ENCODE data around the gene SUPT3H. TPM values are rescaled to one million over a fixed set of nuclear protein-coding genes. Genes with fewer than 3 reads are reported as not detected.

SUPT3H gene
- total and polyA plus RNA-seq, 9 donors = 10.3 to 23.1 (median 16.2) TPM

DNA sequence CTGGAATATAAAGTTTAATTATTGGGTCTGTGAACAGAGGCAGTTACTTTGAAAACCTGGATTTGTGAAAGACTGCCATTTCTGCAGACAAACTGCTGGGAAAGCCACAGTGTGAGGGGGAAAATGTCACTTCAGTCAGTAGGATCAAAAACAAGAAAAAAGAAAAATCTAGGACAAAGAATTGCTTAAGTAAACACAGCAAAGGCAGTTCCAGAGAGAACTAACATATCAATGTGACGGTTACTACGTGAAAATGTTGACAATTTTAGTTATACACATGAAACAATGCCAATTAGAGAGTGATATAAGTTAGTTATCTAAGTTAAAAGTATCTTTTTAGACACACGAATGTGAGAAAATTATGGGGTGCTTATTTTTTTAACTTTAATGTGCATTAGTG, 320.0 kb downstream of the SUPT3H start:
- Histone ChIP-seq H3K4me3 (no peak overlapping the region), H3K36me3 (no peaks in the 10 kb centered on the region), H3K9me3 (no peaks in the 10 kb centered on the region), H3K27me3 (no peaks in the 10 kb centered on the region), H3K27ac (no peak overlapping the region), H3K4me1 (ENCODE audit: insufficient read depth) (no peaks in the 10 kb centered on the region)
- WGBS, 3 donors = 14 to 33% (median 17%) methylated on average over 3 of the region's 3 CpGs
- intact Hi-C loops (cut with DNase I) = no loop called here
- no peak for DNase-seq
- TF ChIP-seq POLR2A (IDR thresholded peaks at IDR 0.05) (no peak), EP300 (IDR thresholded peaks at IDR 0.05) (no peak)
- TF ChIP-seq, protein P1, sequence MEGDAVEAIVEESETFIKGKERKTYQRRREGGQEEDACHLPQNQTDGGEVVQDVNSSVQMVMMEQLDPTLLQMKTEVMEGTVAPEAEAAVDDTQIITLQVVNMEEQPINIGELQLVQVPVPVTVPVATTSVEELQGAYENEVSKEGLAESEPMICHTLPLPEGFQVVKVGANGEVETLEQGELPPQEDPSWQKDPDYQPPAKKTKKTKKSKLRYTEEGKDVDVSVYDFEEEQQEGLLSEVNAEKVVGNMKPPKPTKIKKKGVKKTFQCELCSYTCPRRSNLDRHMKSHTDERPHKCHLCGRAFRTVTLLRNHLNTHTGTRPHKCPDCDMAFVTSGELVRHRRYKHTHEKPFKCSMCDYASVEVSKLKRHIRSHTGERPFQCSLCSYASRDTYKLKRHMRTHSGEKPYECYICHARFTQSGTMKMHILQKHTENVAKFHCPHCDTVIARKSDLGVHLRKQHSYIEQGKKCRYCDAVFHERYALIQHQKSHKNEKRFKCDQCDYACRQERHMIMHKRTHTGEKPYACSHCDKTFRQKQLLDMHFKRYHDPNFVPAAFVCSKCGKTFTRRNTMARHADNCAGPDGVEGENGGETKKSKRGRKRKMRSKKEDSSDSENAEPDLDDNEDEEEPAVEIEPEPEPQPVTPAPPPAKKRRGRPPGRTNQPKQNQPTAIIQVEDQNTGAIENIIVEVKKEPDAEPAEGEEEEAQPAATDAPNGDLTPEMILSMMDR (IDR thresholded peaks at IDR 0.05) = no peak

GRCh38 chr6:45054610-45055009, 323.1 kb downstream of the SUPT3H start:
- Histone ChIP-seq H3K27me3 (no peaks in the 10 kb centered on the region), H3K27ac (no peak overlapping the region), H3K4me1 (ENCODE audit: insufficient read depth) (no peaks in the 10 kb centered on the region), H3K4me3 (no peak overlapping the region), H3K36me3 (no peaks in the 10 kb centered on the region), H3K9me3 (no peaks in the 10 kb centered on the region)
- WGBS, 3 donors = 71 to 78% (median 77%) methylated on average over 1 of the region's 1 CpG
- TF ChIP-seq EP300 (IDR thresholded peaks at IDR 0.05) (no peak), POLR2A (IDR thresholded peaks at IDR 0.05) (no peak)
- TF ChIP-seq, protein P1 (IDR thresholded peaks at IDR 0.05) = no peak
- intact Hi-C loops (cut with DNase I) = no loop called here
- DNase-seq = no peak

GRCh38 chr6:45052325-45052724, 325.4 kb downstream of the SUPT3H start:
- H3K27ac ChIP-seq = no peak overlapping the region
- no peaks in the 10 kb centered on the region for H3K36me3 ChIP-seq
- no peak for DNase-seq
- WGBS, 3 donors = 82 to 93% (median 88%) methylated on average over 2 of the region's 2 CpGs
- intact Hi-C loops (cut with DNase I) = no loop called here
- H3K27me3 ChIP-seq = no peaks in the 10 kb centered on the region
- no peak overlapping the region for H3K4me3 ChIP-seq
- no peaks in the 10 kb centered on the region for H3K4me1 ChIP-seq (ENCODE audit: insufficient read depth)
- no peak for TF ChIP-seq EP300 (IDR thresholded peaks at IDR 0.05)
- TF ChIP-seq, protein P1 (IDR thresholded peaks at IDR 0.05) = no peak
- no peak for TF ChIP-seq POLR2A (IDR thresholded peaks at IDR 0.05)
- H3K9me3 ChIP-seq = no peaks in the 10 kb centered on the region

DNA sequence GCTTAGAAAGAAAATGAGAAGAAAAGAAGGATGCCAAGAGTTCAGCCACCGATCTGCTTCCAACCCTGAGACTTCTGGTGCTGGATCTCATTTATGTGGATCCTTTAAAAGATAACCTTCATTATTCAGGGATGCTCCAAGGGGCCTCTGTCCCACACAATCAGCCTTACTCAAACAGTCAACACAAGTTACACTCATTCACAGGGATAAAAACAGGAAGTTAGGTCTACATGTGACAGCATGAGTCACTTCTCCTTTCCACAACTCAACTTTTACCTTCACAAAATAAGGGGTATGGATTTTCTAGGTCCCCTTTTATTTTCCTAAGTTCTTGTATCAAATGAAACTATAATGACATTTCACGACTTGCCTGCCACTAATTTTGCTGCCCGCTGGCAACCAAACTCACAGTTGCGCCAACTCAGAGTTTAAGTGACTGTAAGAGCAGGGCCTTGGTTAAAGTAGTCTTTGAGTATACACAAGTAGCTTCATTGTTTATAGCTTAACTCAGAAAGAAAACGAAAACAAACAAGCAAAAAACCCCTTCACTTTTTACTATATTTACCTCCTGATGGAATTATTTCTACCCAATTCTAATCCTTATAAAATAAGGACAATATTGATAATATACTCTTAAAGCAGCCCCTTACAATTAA, 328.4 kb downstream of the SUPT3H start:
- Histone ChIP-seq H3K4me3 (no peak overlapping the region), H3K4me1 (ENCODE audit: insufficient read depth) (no peaks in the 10 kb centered on the region), H3K27me3 (no peaks in the 10 kb centered on the region), H3K36me3 (no peaks in the 10 kb centered on the region), H3K9me3 (no peaks in the 10 kb centered on the region), H3K27ac (no peak overlapping the region)
- TF ChIP-seq POLR2A (IDR thresholded peaks at IDR 0.05) (no peak), EP300 (IDR thresholded peaks at IDR 0.05) (no peak)
- TF ChIP-seq, protein P1 (IDR thresholded peaks at IDR 0.05) = no peak
- 95% methylated on average over 5 of the region's 5 CpGs for whole genome bisulfite sequencing, 3 donors
- no peak for DNase-seq
- intact Hi-C loops (cut with DNase I) = no loop called here

Data from ovary (tissue), 9 donors.